ENCODE measurements around the gene IL36B. TPM values are rescaled to one million over a fixed set of nuclear protein-coding genes. Genes with fewer than 3 reads are reported as not detected.

IL36B gene
- total RNA-seq, 1 donor from 2014 or later: 0.20 TPM

DNA sequence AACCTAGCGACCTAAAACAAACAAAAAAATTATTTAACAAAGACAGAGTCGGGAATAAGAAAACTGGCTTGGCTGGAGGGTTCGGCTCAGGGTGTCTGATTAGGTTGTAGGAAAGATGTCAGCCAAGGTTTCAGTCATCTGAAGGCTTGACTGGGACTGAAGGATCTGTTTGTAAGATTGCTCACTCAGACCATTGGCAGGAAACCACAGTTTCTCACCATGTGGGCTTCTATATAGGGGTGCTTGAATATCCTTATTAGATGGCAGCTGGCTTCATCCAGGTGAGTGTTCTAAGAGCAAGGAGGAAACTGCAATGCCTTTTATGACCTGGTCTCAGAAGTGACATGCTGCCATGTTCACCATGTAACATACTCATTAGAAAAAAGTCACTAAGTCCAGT, 999 bp upstream of the IL36B start:
- DNase-seq: no peak

DNA sequence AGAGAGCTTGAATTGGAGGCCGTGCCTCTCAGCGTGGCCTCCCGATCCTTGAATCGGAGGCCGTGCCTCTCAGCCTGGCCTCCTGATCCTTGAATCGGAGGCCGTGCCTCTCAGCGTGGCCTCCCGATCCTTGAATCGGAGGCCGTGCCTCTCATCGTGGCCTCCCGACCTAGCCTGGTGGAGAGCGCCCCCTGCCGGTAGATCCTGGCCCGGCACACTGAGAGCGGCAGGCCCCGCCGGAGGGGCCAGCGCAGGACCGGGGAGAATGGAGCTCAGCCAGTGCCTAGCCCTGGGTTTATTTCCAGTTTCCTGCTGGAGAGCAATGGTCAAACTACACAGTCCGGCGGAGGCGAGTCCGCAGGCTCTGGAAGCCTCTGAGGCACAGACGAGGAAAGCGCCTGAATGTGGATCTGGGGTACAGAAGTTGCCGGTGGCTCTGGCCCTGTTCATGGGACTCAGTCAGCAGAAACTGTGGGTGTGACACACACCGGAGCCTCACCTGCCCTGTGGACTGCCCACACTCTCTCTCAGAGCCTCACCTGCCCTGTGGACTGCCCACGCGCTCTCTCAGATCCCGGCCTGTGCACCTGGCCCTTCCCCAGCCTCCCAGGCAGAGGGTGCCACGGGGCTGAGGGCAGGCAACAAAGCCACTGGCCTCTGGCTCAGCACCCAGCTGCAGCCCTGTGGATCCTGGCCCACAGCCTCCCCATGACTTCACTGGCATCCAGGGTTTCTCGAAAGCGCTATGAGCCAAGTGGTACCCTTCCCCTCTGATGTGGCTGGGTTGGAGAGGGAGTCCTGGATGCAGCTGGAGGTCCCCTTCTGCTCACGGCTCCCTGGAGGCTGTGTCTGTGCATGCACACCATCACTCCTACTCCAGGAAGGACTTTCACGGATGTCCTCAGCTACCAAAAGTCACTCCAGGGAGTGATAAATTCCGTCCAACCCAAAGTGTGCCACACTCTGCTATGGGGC, 1.5 kb downstream of the IL36B start:
- DNase-seq: no peak

DNA sequence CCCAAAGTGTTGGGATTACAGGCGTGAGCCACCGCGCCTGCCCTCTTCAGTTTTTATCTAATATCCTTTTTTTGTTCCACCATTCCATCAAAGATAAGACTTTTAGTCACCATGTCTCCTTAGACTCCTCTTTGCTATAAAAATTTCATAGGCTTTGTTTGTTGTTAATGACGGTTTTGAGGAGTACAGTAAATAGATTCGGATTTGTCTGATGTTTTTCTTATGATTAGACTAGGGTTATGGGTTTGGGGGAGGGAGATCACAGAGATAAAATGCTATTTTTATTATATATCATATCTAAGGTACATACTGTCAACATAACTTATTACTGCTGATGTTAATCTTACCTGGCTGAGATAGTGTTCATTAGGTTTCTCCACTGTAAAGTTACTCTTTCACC, 6.2 kb downstream of the IL36B start:
- DNase-seq: no peak

DNA sequence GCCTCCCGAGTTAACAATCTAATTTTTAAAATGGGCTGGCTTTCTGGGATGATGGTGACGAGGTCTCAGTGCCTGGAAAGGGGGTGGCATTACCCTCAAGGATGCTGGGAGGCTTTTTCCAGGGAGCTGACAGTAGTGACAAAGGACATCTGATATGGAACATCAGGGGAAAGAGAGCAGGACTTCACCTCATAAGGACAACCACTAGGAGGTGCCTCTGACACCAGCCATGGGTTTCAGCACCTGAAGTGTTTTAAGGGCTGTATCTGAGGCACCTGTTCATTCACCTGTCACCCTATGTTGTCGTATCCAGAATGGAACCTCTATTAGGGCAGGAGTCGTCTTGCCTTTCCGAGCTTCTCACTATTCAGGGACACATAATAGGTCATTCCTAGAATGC, 10.8 kb downstream of the IL36B start:
- no peak for DNase-seq

GRCh38 chr2:113039719-113040118, 12.9 kb downstream of the IL36B start:
- DNase-seq: no peak

DNA sequence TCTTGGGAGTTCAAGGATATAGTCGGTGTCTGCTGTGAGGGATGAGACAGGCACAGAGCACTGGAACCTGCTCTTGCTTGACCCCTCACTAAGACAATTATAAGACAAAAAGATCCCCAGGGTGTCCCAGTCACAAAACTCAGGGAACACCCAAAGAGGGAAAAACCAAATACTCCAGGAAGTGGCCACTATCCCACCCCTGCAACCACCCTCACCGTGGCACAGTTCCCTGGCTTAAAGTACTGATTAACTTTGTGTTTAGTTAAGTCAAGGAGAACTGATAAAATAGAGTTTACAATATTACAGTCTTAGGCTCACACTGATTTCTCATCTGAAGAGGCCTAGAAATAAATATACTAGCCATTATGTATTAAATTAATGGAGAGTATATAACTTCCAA, 13.5 kb downstream of the IL36B start:
- no peak for DNase-seq

DNA sequence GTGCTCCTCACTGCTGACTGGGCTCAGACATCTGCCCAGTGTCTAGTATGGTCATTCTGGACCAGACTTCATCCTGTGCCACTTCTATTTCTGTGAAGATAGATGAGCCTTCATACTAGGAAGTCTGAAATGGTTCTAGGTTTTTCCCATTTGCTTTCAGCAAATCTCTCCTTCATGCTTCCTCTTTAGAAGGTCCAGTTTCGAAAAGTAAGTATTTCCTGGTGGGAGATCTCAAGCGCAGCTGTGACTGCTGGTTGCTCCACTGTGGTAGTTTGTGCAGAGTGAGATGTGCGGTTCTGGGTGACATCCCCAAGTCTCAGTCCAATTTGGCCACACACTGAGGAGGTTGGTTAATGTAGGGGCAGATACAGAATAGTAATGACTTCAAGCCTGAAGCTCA, 14.4 kb downstream of the IL36B start:
- no peak for DNase-seq

GRCh38 chr2:113036763-113037162, 15.9 kb downstream of the IL36B start:
- DNase-seq: no peak

- DNase-seq: no peak
Observed at GRCh38 chr2:113034016-113034415, 18.7 kb downstream of the IL36B start.

DNA sequence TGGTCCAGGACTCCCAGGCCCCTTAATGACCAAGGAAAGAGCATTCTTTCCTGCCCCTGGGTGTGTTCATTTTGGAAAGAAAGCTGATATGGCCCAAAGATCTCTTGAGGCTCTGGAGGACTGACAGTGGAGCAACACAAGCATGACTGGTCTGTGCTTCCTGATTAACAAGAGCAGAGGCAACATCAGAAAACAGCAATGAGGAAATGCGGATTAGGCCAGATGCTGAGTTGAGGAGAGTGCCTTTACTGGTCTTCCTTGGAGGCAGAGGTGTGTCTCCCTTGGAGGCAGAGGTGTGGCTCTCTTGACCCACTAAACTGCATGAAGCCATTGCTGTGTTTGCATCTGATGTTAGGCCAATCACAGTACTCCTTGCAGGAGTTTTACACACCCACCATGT, 19.9 kb downstream of the IL36B start:
- no peak for DNase-seq

DNA sequence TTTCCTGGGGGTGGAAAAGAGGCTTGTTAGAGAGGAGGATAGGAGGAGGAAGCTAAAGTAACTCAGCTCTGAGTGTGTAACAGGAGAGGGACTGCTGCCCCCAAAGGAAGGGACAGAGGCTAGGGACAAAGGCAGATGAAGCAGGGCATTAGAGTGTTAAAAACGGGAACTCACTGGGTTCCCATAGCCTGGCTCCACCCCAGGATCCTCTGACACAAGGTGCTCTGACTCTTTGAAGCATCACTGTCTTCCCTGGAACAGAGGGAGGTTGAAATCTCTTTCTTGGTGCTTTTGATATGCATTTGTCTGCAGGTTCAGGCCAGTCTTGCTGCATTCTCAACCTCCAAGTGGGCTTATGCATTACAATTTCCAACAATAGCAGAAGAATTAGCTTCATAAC, 24.6 kb downstream of the IL36B start:
- DNase-seq: no peak

DNA sequence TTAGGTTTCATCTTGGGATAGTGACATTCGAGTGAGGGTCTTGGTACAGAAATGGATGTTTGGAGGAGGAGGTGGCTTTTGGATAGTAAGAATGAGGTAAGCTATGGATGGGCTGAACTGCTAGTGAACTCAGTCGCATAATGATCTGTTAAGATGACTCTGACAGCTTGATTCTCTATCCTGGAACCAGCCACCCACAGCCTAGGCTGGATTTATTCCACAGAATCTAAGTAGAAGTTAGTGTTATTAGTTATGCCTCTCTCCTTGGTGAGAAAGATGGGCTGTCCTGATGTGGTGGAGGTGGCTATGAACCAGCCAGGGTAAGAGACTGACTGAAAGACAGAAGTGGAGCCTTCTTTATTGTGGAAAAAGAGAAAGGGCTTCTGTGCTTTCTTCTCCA, 25.0 kb downstream of the IL36B start:
- DNase-seq: no peak

DNA sequence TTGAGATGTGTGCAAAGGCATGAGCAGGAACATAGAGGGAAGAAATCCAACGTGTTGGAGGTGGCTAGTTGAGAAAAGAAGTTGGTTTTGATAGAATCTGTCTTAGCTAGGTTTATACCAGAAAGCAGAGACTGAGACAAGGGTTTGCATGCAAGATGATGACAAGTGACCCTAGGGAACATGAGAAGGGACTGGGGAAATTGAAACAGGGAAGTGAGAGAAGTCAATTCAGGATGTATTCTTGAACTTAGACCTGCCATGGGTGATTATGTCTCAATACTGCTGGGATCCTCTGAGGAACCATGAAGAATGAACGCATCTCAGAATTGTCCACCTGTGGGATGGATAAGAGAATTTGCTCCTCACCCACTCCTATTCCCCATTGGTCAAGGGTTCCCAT, 26.9 kb downstream of the IL36B start:
- no peak for DNase-seq

DNA sequence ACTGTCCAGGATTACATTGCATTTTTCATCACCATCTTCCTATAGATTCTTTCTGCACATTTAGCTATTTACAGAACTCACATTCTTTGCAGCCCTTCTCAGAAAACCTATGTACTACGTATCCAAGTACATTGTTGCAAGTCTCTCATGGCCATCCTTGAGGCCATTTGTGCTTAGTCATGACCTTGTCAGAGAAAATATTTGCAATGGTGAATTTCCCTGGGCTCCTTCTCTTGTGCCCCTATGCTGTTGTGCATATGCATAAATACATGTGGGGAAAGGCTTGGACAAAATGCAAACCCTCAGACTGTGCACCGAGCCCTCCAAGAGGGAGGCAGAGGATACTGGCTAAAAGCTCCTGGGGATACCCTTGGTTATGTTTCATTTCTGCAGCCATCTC, 27.9 kb downstream of the IL36B start:
- DNase-seq: no peak

DNA sequence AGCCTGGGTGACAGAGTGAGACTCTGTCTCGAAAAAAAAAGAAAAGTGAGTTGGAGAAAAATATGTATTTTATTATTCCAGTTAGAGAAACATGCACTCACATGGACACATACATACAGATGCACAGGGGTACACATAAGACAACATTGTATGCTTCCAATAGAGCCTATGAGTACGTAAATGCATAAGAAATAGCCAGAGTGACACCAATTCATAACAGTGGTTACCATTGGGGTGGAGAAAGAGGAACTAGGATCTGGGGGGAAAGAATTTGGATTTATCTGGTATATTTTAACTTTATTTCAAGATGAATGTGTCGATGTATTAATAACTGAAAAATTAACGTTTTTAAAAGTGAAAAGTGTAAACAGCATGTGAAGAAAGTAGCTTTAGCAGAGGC, 31.4 kb downstream of the IL36B start:
- DNase-seq: no peak

GRCh38 chr2:113018509-113018908, 34.2 kb downstream of the IL36B start:
- DNase-seq: no peak

DNA sequence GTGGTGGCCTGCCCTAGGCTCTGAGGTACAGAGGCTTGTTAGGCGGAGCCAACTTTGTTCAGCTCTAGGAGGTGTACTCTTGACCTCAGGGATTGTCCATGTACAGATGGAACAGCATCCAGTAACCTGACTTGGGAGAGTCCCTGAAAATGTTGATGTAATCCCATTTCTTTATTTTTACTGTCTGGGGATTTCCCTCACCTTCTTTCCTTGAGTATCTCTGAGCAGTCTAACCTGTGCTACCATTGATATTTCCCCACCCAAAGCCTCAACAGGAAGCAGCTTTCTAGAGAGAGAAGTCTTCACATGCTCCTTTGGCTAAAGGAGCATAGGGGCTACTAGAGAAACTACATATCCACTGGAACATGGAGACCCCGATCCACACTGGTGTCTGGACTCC, 37.0 kb downstream of the IL36B start:
- no peak for DNase-seq

- DNase-seq: no peak
Observed at GRCh38 chr2:113015042-113015441, 37.6 kb downstream of the IL36B start.

GRCh38 chr2:113014067-113014466, 38.6 kb downstream of the IL36B start:
- DNase-seq: no peak

DNA sequence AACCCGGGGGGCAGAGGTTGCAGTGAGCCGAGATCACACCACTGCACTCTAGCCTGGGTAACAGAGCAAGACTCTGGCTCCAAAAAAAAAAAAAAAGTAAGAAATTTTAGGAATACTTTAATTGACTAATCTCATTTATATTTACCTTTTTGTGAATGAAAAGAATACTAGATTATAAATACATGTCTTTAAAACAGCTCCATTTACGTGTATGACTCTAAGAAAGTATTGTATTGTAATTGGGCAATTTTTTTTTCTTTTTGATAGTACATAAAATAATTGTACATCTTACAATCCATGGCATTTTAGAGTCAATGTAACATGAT, 39.4 kb downstream of the IL36B start:
- no peak for DNase-seq

DNA sequence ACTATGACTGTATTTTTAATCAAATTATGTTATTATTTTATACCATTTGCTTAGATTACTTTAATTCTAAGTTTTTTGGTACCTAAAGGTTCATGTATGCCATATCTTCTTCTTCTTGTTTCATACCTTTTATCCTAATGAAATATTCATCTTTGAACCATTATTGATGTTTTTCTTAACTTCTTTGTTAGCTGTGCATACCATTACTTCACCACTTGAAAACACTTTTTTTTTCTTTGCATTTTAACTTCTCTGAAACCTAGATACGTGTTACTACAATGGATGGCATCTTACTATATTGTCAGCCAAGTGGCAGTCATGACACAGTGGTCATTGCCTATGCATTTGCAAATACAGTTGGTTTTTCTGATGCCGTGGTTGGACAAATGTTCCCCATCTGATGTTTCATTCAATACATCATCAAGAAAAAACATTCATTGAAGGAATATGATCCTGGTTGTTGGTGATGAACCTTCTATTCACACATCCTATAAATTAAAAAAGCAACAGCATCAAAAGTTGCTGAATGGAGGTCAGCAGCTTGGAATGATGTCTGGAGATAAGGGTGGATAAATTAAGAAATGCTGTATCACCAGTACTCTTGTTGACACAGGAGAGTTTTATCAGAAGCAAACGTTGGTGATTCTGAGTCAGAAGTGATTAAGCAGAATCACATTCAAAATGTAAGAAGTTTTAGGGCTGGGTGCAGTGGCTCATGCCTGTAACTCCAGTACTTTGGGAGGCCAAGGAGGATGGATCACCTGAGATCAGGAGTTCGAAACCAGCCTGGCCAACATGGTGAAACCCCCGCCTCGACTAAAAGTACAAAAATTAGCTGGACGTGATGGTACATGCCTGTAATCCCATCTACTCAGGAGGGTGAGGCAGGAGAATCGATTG, 40.0 kb downstream of the IL36B start:
- DNase-seq: no peak

- no peak for DNase-seq
Observed at GRCh38 chr2:113011108-113011507, 41.6 kb downstream of the IL36B start.

DNA sequence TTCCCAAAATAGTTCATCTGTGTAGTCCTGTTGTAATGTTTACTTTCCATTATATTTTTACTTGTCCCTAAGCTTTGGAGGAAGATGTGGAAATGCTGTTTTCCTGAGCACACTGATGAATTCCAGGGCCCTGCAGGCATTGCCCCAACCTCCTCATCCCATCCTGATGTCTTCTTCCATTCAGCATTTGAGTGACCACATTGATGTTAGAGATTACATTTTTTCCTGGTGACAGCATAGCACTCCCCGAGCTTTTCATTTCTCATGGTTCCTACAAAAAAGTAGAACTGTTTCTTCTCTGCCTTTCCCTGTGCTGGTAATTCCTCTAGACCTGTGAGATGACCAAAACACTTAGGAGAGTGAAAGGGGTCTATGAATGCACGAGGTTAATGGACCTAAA, 42.6 kb downstream of the IL36B start:
- DNase-seq: no peak

DNA sequence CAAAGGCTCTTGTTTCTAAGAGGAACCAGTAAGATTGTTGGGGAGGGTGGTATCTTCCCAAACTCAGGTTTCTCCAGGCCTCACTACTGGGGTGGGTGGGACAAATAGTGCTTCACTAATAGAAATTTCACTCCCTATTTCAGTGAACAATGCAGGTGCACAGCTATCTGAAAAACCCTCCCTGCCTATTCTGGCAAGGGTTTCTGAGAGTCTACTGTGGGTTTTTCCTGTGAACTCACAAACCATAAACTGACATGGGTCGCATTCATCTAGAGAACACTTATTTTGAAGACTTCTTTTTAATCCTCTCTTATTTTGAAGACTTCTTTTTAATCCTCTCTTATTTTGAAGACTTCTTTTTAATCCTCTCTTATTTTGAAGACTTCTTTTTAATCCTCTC, 43.0 kb downstream of the IL36B start:
- DNase-seq: no peak
